HEK293T (cell line): Measurements from ENCODE around the gene MMRN1.

Source experiments
- CTCF ChIA-PET: fragments of 350-600 bp; formaldehyde crosslinking; extraction: SDS; loops from one replicate; lab custom pipeline; 2021; ENCODE audit warnings: antibody characterized with exemption, inconsistent platforms; lab: Yijun Ruan, JAX
- POLR2A ChIA-PET: fragments of 350-600 bp; formaldehyde crosslinking; extraction: SDS; loops from one replicate; lab custom pipeline; 2020; ENCODE audit warnings: antibody characterized with exemption, inconsistent platforms; lab: Yijun Ruan, JAX
- DNase-seq: peaks from one replicate; pipeline ENCODE4 v3.0.0; 2012; ENCODE audit warnings: mixed read lengths; ENCODE audit errors: extremely low spot score
- ARNT ChIP-seq: fragments of 450-650 bp; IDR thresholded peaks from 2 replicates; pipeline ENCODE4 v1.6.1; 2017; ENCODE audit warnings: mild to moderate bottlenecking
- BHLHE40 ChIP-seq: fragments of 450-650 bp; IDR thresholded peaks from 2 replicates; pipeline ENCODE4 v1.6.1; 2016; ENCODE audit warnings: mild to moderate bottlenecking, moderate library complexity, borderline replicate concordance
- CTBP1 ChIP-seq: fragments of 450-650 bp; IDR thresholded peaks from 2 replicates; pipeline ENCODE4 v1.6.1; 2016; ENCODE audit warnings: borderline replicate concordance
- ELF4 ChIP-seq: fragments of 450-650 bp; IDR thresholded peaks from 2 replicates; pipeline ENCODE4 v1.6.1; 2017; ENCODE audit warnings: antibody characterized with exemption
- FOXA1 ChIP-seq: fragments of 450-650 bp; IDR thresholded peaks from 2 replicates; pipeline ENCODE4 v1.6.1; 2016; ENCODE audit warnings: mild to moderate bottlenecking
- FOXK2 ChIP-seq: fragments of 450-650 bp; IDR thresholded peaks from 2 replicates; pipeline ENCODE4 v1.6.1; 2016; ENCODE audit warnings: mild to moderate bottlenecking
- FOXM1 ChIP-seq: fragments of 450-650 bp; IDR thresholded peaks from 2 replicates; pipeline ENCODE4 v1.6.1; 2017; ENCODE audit warnings: mild to moderate bottlenecking, borderline replicate concordance
- HDGF ChIP-seq: fragments of 450-650 bp; IDR thresholded peaks from 2 replicates; pipeline ENCODE4 v1.6.1; 2017; ENCODE audit warnings: antibody characterized with exemption, borderline replicate concordance
- L3MBTL2 ChIP-seq: fragments of 450-650 bp; conservative IDR thresholded peaks from 2 replicates; pipeline ENCODE4 v1.6.1; 2016; ENCODE audit warnings: mild to moderate bottlenecking
- LEF1 ChIP-seq: fragments of 450-650 bp; IDR thresholded peaks from 2 replicates; pipeline ENCODE4 v1.6.1; 2017; ENCODE audit warnings: mild to moderate bottlenecking, borderline replicate concordance
- NFRKB ChIP-seq: fragments of 450-650 bp; IDR thresholded peaks from 2 replicates; pipeline ENCODE4 v1.6.1; 2016; ENCODE audit warnings: mild to moderate bottlenecking, moderate library complexity
- PKNOX1 ChIP-seq: fragments of 450-650 bp; IDR thresholded peaks from 2 replicates; pipeline ENCODE4 v1.6.1; 2016
- SP1 ChIP-seq: fragments of 450-650 bp; IDR thresholded peaks from 2 replicates; pipeline ENCODE4 v1.6.1; 2017
- SUZ12 ChIP-seq: fragments of 450-650 bp; IDR thresholded peaks from 2 replicates; pipeline ENCODE4 v1.6.1; 2016; ENCODE audit warnings: mild to moderate bottlenecking
- TARDBP ChIP-seq: fragments of 450-650 bp; IDR thresholded peaks from 2 replicates; pipeline ENCODE4 v1.6.1; 2016
- ZNF384 ChIP-seq: fragments of 450-650 bp; IDR thresholded peaks from 2 replicates; pipeline ENCODE4 v1.6.1; 2016

The MMRN1 gene

DNA sequence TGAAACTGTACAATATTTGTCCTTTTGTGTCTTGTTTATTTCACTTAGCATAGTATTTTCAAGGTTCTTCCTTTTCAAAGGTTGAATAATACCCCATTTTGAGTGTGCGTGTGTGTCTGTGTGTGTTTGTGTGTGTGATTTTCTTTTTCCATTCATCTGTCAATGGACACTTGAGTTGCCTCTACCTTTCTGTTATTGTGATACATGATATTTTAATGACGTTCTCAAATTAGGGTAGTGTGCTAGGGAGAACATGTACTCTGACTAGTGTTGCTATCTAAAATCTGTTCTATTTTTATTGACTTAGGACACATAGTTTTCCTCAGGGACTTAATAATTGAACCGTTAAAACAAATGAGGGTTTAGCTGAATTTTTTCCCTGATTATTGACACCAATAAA lies 9.9 kb downstream of the MMRN1 start:
- CTCF ChIA-PET = no interaction called here
- POLR2A ChIA-PET = no interaction called here
- DNase-seq = peak; percentile 20
- TF ChIP-seq FOXM1 (no peak), CTBP1 (peak; percentile 92), ARNT (peak; percentile 94), FOXK2 (no peak), HDGF (no peak), L3MBTL2 (no peak), PKNOX1 (peak; percentile 85)

DNA sequence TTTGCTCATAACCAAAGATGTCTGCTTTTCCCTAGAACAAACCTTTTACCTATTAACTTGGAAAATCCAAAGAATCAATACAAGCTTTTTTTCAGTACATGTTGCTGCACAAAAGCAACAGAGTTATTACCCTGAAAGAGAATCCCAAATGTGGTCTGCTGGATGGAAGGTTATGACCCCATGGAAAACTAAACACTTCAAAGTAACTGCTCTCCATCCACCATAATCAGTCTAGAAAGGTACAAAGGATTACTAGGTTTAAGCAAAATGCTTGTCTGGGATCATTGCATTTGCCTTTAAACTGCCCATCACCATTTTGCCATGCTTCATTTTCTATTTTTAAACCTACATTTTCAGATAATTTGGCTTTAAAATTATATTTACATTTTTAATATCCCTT lies 11.7 kb downstream of the MMRN1 start:
- DNase-seq = no peak
- TF ChIP-seq SUZ12 (no peak), SP1 (no peak), CTBP1 (no peak), L3MBTL2 (no peak)
- POLR2A ChIA-PET = no interaction called here
- CTCF ChIA-PET = no interaction called here

- no peak for DNase-seq
- no peak for TF ChIP-seq ARNT
- no peak for TF ChIP-seq LEF1
- TF ChIP-seq BHLHE40 = no peak
- TF ChIP-seq CTBP1 = no peak
- no peak for TF ChIP-seq FOXA1
- TF ChIP-seq TARDBP = no peak
- no peak for TF ChIP-seq NFRKB
- ChIA-PET CTCF (no interaction called here), POLR2A (no interaction called here)
Measured at GRCh38 chr4:89906777-89907521, 12.3 kb downstream of the MMRN1 start.

GRCh38 chr4:89909889-89910288 lies 15.2 kb downstream of the MMRN1 start:
- TF ChIP-seq PKNOX1 (peak; percentile 33), ELF4 (no peak)
- CTCF ChIA-PET = interaction anchor here (1.2 kb wide), 1 partner anchor 252 kb away, joined by 3 read pairs; no protein-coding TSS in a partner anchor
- DNase-seq = no peak
- POLR2A ChIA-PET = no interaction called here

DNA sequence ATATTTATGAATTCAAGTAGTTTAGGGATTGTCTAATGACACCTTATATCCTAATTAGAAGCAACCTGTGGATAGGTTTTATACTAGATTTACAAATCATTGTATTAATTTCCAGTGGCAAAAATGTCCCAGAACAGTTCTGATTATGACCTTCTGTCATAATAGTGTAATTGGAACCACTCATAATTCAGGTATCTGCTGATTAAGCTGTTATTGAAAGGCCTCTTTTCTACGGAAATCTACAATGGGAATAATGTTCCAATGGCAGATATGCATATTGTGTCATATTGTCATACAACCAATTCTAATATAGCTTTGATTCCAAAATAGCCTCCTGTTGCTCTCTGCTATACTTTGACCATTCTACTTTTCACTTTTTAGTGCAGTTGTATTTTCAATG lies 19.0 kb downstream of the MMRN1 start:
- no peak for DNase-seq
- CTCF ChIA-PET = interaction anchor here (0.5 kb wide), 1 partner anchor 415 kb away, joined by 3 read pairs; no protein-coding TSS in a partner anchor
- no peak for TF ChIP-seq PKNOX1
- TF ChIP-seq TARDBP = no peak
- TF ChIP-seq NFRKB = no peak
- TF ChIP-seq SUZ12 = no peak
- TF ChIP-seq CTBP1 = no peak
- TF ChIP-seq FOXK2 = no peak
- TF ChIP-seq LEF1 = no peak
- no peak for TF ChIP-seq ZNF384
- TF ChIP-seq FOXA1 = no peak
- no peak for TF ChIP-seq FOXM1
- no peak for TF ChIP-seq L3MBTL2
- TF ChIP-seq SP1 = no peak
- POLR2A ChIA-PET = no interaction called here

GRCh38 chr4:89914609-89915550 lies 20.2 kb downstream of the MMRN1 start:
- no peak for TF ChIP-seq BHLHE40
- TF ChIP-seq FOXK2 = no peak
- TF ChIP-seq L3MBTL2 = no peak
- TF ChIP-seq TARDBP = no peak
- no peak for TF ChIP-seq ARNT
- POLR2A ChIA-PET = no interaction called here
- CTCF ChIA-PET = no interaction called here
- no peak for DNase-seq
